ENCODE results near the gene PPP1R16B.

The PPP1R16B gene

GRCh38 chr20:38866265-38867061 lies 61.0 kb downstream of the PPP1R16B start:
- ATAC-seq: no peak
- no peaks in the 10 kb centered on the region for H3K27me3 Mint-ChIP-seq
- no peak overlapping the region for H3K4me3 Mint-ChIP-seq
- H3K4me1 Mint-ChIP-seq: peaks cover 95% of the 10 kb centered on the region
- peaks cover 36% of the 10 kb centered on the region for H3K36me3 Mint-ChIP-seq
- H3K27ac Mint-ChIP-seq: peak overlapping the region; percentile 93
- H3K9me3 Mint-ChIP-seq: no peaks in the 10 kb centered on the region

GRCh38 chr20:38867062-38867359 lies 61.5 kb downstream of the PPP1R16B start:
- peak overlapping the region; percentile 93 for H3K27ac Mint-ChIP-seq
- no peaks in the 10 kb centered on the region for H3K27me3 Mint-ChIP-seq
- peaks cover 38% of the 10 kb centered on the region for H3K36me3 Mint-ChIP-seq
- no peak for ATAC-seq
- H3K4me1 Mint-ChIP-seq: peaks cover 95% of the 10 kb centered on the region
- no peak overlapping the region for H3K4me3 Mint-ChIP-seq
- no peaks in the 10 kb centered on the region for H3K9me3 Mint-ChIP-seq

GRCh38 chr20:38870733-38871559 lies 65.4 kb downstream of the PPP1R16B start:
- Mint-ChIP-seq H3K4me3 (peak overlapping the region; percentile 63), H3K27me3 (no peaks in the 10 kb centered on the region), H3K9me3 (no peaks in the 10 kb centered on the region), H3K4me1 (peaks cover 96% of the 10 kb centered on the region), H3K27ac (peak overlapping the region; percentile 93), H3K36me3 (peaks cover 38% of the 10 kb centered on the region)
- no peak for ATAC-seq

- no peaks in the 10 kb centered on the region for H3K27me3 Mint-ChIP-seq
- no peaks in the 10 kb centered on the region for H3K9me3 Mint-ChIP-seq
- peaks cover 38% of the 10 kb centered on the region for H3K36me3 Mint-ChIP-seq
- H3K4me3 Mint-ChIP-seq: peak overlapping the region; percentile 63
- ATAC-seq: no peak
- peaks cover 97% of the 10 kb centered on the region for H3K4me1 Mint-ChIP-seq
- peak overlapping the region; percentile 93 for H3K27ac Mint-ChIP-seq
These were observed 66.1 kb downstream of the PPP1R16B start for GRCh38 chr20:38871560-38871953.

- H3K4me1 Mint-ChIP-seq: peaks cover 97% of the 10 kb centered on the region
- H3K9me3 Mint-ChIP-seq: no peaks in the 10 kb centered on the region
- H3K27me3 Mint-ChIP-seq: no peaks in the 10 kb centered on the region
- H3K27ac Mint-ChIP-seq: peak overlapping the region; percentile 93
- peaks cover 33% of the 10 kb centered on the region for H3K36me3 Mint-ChIP-seq
- no peak for ATAC-seq
- H3K4me3 Mint-ChIP-seq: peak overlapping the region; percentile 76
These were observed 66.5 kb downstream of the PPP1R16B start for GRCh38 chr20:38872036-38872435.

- Mint-ChIP-seq H3K4me1 (peaks cover 98% of the 10 kb centered on the region), H3K27me3 (no peaks in the 10 kb centered on the region), H3K36me3 (peaks cover 34% of the 10 kb centered on the region), H3K27ac (peak overlapping the region; percentile 93), H3K9me3 (no peaks in the 10 kb centered on the region), H3K4me3 (peak overlapping the region; percentile 76)
- no peak for ATAC-seq
These were observed 67.1 kb downstream of the PPP1R16B start for GRCh38 chr20:38872491-38873049.

GRCh38 chr20:38873050-38873581 lies 67.6 kb downstream of the PPP1R16B start:
- H3K27ac Mint-ChIP-seq: peak overlapping the region; percentile 93
- H3K27me3 Mint-ChIP-seq: no peaks in the 10 kb centered on the region
- H3K9me3 Mint-ChIP-seq: no peaks in the 10 kb centered on the region
- H3K4me1 Mint-ChIP-seq: peaks cover 98% of the 10 kb centered on the region
- peaks cover 34% of the 10 kb centered on the region for H3K36me3 Mint-ChIP-seq
- ATAC-seq: peak; percentile 84
- H3K4me3 Mint-ChIP-seq: peak overlapping the region; percentile 76

- Mint-ChIP-seq H3K4me3 (peak overlapping the region; percentile 53), H3K9me3 (no peaks in the 10 kb centered on the region), H3K27me3 (no peaks in the 10 kb centered on the region), H3K27ac (peak overlapping the region; percentile 93), H3K36me3 (peaks cover 32% of the 10 kb centered on the region), H3K4me1 (peaks cover 100% of the 10 kb centered on the region)
- ATAC-seq: peak; percentile 28
These were observed 69.1 kb downstream of the PPP1R16B start for GRCh38 chr20:38874460-38875174.

GRCh38 chr20:38875175-38875993 lies 69.9 kb downstream of the PPP1R16B start:
- H3K36me3 Mint-ChIP-seq: peaks cover 37% of the 10 kb centered on the region
- H3K9me3 Mint-ChIP-seq: no peaks in the 10 kb centered on the region
- no peaks in the 10 kb centered on the region for H3K27me3 Mint-ChIP-seq
- peak overlapping the region; percentile 53 for H3K4me3 Mint-ChIP-seq
- peaks cover 100% of the 10 kb centered on the region for H3K4me1 Mint-ChIP-seq
- peak overlapping the region; percentile 93 for H3K27ac Mint-ChIP-seq
- ATAC-seq: peak; percentile 89

- Mint-ChIP-seq H3K27me3 (no peaks in the 10 kb centered on the region), H3K4me1 (peaks cover 100% of the 10 kb centered on the region), H3K27ac (peak overlapping the region; percentile 93), H3K36me3 (peaks cover 34% of the 10 kb centered on the region), H3K9me3 (no peaks in the 10 kb centered on the region), H3K4me3 (peak overlapping the region; percentile 45)
- ATAC-seq: no peak
These were observed 72.0 kb downstream of the PPP1R16B start for GRCh38 chr20:38877483-38877882.

GRCh38 chr20:38878866-38879265 lies 73.4 kb downstream of the PPP1R16B start:
- Mint-ChIP-seq H3K27me3 (no peaks in the 10 kb centered on the region), H3K4me3 (peak overlapping the region; percentile 38), H3K4me1 (peaks cover 100% of the 10 kb centered on the region), H3K9me3 (no peaks in the 10 kb centered on the region), H3K27ac (peak overlapping the region; percentile 93), H3K36me3 (peaks cover 43% of the 10 kb centered on the region)
- no peak for ATAC-seq

- Mint-ChIP-seq H3K36me3 (peaks cover 51% of the 10 kb centered on the region), H3K27ac (peak overlapping the region; percentile 93), H3K27me3 (no peaks in the 10 kb centered on the region), H3K4me1 (peaks cover 93% of the 10 kb centered on the region), H3K9me3 (no peaks in the 10 kb centered on the region), H3K4me3 (peak overlapping the region; percentile 70)
- ATAC-seq: peak; percentile 82
These were observed 75.6 kb downstream of the PPP1R16B start for GRCh38 chr20:38880952-38881735.

GRCh38 chr20:38881806-38882440 lies 76.4 kb downstream of the PPP1R16B start:
- Mint-ChIP-seq H3K27ac (peak overlapping the region; percentile 93), H3K36me3 (peaks cover 55% of the 10 kb centered on the region), H3K27me3 (no peaks in the 10 kb centered on the region), H3K4me1 (peaks cover 89% of the 10 kb centered on the region), H3K4me3 (peak overlapping the region; percentile 71), H3K9me3 (peaks cover 2% of the 10 kb centered on the region)
- no peak for ATAC-seq
